Type B pancreatic cell (in vitro differentiated cells): ENCODE measurements around the gene PAK1. TPM values are rescaled to one million over a fixed set of nuclear protein-coding genes. Genes with fewer than 3 reads are reported as not detected.

Experiments used
- DNase-seq: peaks from one replicate; pipeline ENCODE4 v3.0.0; 2021; ENCODE audit warnings: mixed read lengths; ENCODE audit not compliant: unreplicated experiment; ENCODE audit errors: extremely low spot score
- H3K27ac Mint-ChIP-seq: 2 replicates; pipeline ENCODE4 v1.8.0; 2021; ENCODE audit warnings: mild to moderate bottlenecking, mixed read lengths
- H3K27me3 Mint-ChIP-seq: 2 replicates; pipeline ENCODE4 v1.8.0; 2021; ENCODE audit warnings: mixed read lengths
- H3K36me3 Mint-ChIP-seq: 2 replicates; pipeline ENCODE4 v1.8.0; 2021; ENCODE audit warnings: mixed read lengths
- H3K4me1 Mint-ChIP-seq: one replicate; pipeline ENCODE4 v1.8.0; 2021; ENCODE audit warnings: mixed read lengths; ENCODE audit not compliant: unreplicated experiment
- H3K4me3 Mint-ChIP-seq: 2 replicates; pipeline ENCODE4 v1.8.0; 2021; ENCODE audit warnings: mild to moderate bottlenecking, mixed read lengths
- H3K9me3 Mint-ChIP-seq: 2 replicates; pipeline ENCODE4 v1.8.0; 2021; ENCODE audit warnings: mixed read lengths
- CTCF ChIP-seq: fragments of 200-600 bp; sonication (generic); conservative IDR thresholded peaks from 2 replicates; pipeline ENCODE4 v1.5.0; 2021; ENCODE audit warnings: antibody characterized with exemption, mild to moderate bottlenecking
- total RNA-seq: library from RNA; stranded (reverse); gene quantifications from 2 replicates; pipeline ENCODE4 v1.2.1, GENCODE V29; 2021; ENCODE audit warnings: low replicate concordance

The PAK1 gene
- total RNA-seq, 1 donor from 2014 or later, result 70.3 TPM

DNA sequence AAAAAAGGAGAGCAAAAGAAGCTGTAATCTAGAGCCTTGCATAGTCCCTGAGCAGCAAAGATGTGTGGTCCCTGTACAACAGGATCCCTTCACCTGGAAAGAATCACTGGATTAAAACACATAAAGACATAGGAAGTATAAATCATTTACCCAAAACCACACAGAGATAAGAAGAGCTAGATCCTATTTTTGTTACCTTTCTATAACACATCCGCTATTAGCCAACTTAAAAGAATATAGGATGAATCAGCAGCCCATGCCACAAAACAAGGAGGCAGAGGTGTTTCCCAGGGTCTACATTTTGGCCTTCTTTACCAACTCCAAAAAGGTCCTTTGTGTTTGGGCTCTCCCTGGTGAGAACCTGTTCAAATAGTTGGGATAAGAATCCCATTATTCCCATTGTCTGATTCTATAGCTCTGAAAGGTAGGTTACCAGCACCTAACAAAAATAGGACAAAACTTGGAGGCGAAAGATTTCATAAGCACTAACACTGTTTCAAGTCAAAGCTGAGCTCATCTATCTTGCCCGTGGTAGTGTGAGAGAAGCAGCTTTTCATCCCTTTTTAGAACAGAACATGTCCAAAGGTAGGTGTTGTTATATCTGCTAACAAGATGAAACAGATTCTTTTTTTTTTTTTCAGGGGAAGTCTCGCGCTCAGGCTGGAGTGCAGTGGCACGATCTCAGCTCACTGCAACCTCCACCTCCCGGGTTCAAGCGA lies 26.8 kb downstream of the PAK1 start:
- no peak for DNase-seq
- no peaks in the 10 kb centered on the region for H3K27me3 Mint-ChIP-seq
- no peaks in the 10 kb centered on the region for H3K9me3 Mint-ChIP-seq
- H3K27ac Mint-ChIP-seq, result no peak overlapping the region
- peaks cover 5% of the 10 kb centered on the region for H3K36me3 Mint-ChIP-seq
- peaks cover 11% of the 10 kb centered on the region for H3K4me1 Mint-ChIP-seq
- H3K4me3 Mint-ChIP-seq, result no peak overlapping the region
- TF ChIP-seq CTCF, result no peak

DNA sequence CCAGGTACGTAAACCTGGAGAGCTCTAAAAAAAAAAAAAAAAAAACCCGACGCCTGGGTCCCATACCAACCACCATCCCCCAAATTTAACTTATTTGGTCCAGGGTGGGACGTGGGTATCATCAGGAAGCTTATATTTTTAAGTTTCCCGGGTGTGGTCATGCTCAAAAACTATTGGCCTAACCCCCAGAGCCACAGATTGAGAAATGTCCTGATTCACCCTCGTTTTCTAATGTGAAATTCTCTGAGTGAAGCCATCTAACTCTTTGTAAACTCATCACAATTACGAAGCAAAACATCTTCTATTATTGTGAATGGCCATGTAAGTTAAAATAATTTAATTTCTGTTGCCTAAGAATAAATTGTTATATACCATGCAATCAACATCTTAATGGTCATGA lies 29.6 kb downstream of the PAK1 start:
- no peak overlapping the region for H3K4me3 Mint-ChIP-seq
- TF ChIP-seq CTCF, result no peak
- H3K27me3 Mint-ChIP-seq, result no peaks in the 10 kb centered on the region
- no peak for DNase-seq
- peaks cover 4% of the 10 kb centered on the region for H3K4me1 Mint-ChIP-seq
- no peak overlapping the region for H3K27ac Mint-ChIP-seq
- H3K9me3 Mint-ChIP-seq, result no peaks in the 10 kb centered on the region
- no peaks in the 10 kb centered on the region for H3K36me3 Mint-ChIP-seq

- H3K27me3 Mint-ChIP-seq, result no peaks in the 10 kb centered on the region
- TF ChIP-seq CTCF, result no peak
These were observed 31.4 kb downstream of the PAK1 start for GRCh38 chr11:77442394-77443053.

DNA sequence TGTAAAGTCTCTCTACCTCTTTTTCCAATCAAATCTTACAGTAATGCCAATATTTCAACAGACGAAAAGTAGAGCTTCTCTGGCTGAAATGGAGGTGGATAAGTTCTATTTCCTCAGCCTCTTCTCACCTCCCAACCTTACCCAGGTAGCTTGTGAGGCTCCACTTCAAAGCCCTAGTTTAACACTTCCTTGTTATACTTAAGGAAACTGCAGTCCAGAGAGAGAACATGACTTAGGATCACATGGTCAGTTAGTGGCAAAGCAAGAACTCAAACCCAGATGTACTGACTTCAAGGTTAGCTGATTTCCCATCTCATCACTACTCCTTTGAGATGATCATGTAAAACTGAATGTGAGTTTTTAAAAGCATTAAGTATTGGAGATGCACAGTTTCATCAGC lies 32.5 kb downstream of the PAK1 start:
- no peaks in the 10 kb centered on the region for H3K4me1 Mint-ChIP-seq
- no peaks in the 10 kb centered on the region for H3K36me3 Mint-ChIP-seq
- H3K4me3 Mint-ChIP-seq, result no peak overlapping the region
- H3K27ac Mint-ChIP-seq, result no peak overlapping the region
- no peak for DNase-seq
- H3K9me3 Mint-ChIP-seq, result no peaks in the 10 kb centered on the region
- no peak for TF ChIP-seq CTCF
- H3K27me3 Mint-ChIP-seq, result no peaks in the 10 kb centered on the region

More at GRCh38 chr11:77442394-77443053, 31.4 kb downstream of the PAK1 start:
- peaks cover 4% of the 10 kb centered on the region for H3K4me1 Mint-ChIP-seq
- H3K27ac Mint-ChIP-seq, result no peak overlapping the region
- no peak overlapping the region for H3K4me3 Mint-ChIP-seq
- no peaks in the 10 kb centered on the region for H3K9me3 Mint-ChIP-seq
- H3K36me3 Mint-ChIP-seq, result no peaks in the 10 kb centered on the region
- no peak for DNase-seq

- no peak for DNase-seq
- no peaks in the 10 kb centered on the region for H3K9me3 Mint-ChIP-seq
These were observed 33.2 kb downstream of the PAK1 start for GRCh38 chr11:77440678-77441077.

More at GRCh38 chr11:77440678-77441077, 33.2 kb downstream of the PAK1 start:
- Mint-ChIP-seq H3K27ac (no peak overlapping the region), H3K4me1 (no peaks in the 10 kb centered on the region), H3K27me3 (no peaks in the 10 kb centered on the region), H3K4me3 (no peak overlapping the region), H3K36me3 (no peaks in the 10 kb centered on the region)
- TF ChIP-seq CTCF, result no peak
